OCI-M2 (cell line): ENCODE measurements around the gene NSMCE1.

Source experiments
- DNase-seq: peaks from one replicate; lab custom pipeline; 2025; ENCODE audit not compliant: unreplicated experiment; lab: John Stamatoyannopoulos, UW

Gene NSMCE1, protein sequence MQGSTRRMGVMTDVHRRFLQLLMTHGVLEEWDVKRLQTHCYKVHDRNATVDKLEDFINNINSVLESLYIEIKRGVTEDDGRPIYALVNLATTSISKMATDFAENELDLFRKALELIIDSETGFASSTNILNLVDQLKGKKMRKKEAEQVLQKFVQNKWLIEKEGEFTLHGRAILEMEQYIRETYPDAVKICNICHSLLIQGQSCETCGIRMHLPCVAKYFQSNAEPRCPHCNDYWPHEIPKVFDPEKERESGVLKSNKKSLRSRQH

DNA sequence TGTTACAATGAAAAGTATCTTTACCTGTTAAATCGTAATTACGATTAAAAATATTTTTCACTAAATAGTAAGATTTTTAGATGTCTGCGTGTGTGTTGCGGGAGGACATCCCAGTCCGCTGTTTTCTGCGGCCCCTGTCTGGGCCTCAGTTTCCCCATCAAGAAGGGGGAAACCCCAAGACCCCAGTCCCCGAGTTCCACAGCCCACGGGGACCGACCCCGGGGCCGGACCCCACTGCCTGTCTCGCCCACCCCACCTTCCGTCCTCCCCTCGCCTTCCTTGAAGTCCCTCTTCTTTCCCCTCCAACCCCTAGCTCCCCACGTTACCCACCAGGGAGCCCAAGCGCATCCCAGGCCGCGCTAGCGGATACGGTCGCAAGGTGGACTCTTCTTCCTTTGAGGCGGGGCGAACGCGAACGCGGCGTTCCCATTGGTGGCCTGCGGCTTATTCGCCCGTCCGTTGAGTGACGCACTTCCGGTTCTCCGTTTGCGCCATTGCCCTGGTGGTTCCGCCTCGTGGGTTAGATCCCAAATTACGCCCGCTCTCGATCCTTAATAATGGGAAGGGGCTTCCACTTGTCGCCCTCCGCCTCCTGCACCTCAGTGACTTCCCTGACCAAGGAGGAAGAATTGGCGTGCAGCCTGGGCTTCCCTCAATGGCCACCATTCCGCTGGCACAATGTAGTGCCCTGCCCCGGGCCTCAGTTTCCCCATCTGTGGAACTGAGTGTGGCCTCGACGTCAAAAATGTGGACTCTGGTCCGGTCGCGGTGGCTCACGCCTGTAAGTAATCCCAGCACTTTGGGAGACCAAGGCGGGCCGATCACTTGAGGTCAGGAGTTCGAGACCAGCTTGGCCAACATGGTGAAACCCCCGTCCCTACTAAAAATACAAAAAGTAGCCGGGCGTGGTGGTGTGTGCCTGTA, at the start of gene NSMCE1:
NSMCE1 (minus strand) TSS at position 397 of the 924 bp plus-strand sequence. CDS start 11,202 bp downstream, outside the sequence.
- peak; percentile 45 for DNase-seq

DNA sequence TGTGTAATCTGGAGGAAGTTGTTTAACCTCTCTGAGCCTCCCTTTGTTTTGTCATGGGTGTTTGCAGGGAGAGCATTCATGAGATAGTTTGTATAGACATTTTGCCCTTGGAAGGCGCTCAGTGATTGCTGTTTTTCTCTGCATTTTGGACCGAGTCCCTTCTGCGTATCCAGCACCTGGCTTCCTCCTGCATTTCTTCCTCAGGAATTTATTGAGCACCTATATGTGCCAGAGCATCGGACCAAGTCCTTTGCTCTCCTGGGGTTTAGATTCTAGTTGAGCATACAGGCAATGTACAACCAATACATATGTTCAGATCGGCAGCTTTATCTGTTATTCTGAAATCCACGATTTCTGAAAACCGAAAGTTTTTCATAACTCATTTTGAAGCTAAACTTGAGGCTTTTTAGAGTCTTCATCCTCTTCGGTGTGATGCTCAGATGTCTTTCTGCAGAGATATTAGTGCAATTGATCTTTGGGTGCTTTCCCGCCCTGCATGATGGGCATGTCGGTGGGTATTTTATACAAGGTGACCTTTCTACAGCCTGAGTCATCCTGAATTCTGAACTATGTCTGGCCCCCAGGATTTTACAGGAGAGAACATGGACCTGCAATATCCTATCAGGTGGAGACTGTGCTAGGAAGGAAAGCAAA, 49.3 kb upstream of the NSMCE1 start:
- DNase-seq = no peak

DNA sequence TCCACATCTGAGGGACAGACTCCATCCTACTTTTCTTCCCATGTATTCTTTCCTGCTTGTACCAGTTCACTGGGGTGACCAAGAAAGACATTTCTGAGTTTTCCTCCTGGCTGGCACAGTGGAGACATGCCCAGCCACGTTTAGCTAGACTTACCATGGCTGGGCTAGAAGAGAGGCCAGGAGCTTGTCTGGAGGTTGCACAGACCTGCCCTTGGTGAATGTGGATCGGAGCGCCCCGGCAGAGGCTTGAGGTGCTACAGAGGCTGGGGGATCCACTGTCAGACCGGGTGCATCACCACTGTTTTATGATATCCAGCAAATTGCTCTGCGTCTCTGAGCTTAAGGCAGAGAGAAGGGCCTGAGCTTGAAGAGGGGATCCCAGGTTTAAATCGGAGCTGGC, 48.7 kb upstream of the NSMCE1 start:
- no peak for DNase-seq

DNA sequence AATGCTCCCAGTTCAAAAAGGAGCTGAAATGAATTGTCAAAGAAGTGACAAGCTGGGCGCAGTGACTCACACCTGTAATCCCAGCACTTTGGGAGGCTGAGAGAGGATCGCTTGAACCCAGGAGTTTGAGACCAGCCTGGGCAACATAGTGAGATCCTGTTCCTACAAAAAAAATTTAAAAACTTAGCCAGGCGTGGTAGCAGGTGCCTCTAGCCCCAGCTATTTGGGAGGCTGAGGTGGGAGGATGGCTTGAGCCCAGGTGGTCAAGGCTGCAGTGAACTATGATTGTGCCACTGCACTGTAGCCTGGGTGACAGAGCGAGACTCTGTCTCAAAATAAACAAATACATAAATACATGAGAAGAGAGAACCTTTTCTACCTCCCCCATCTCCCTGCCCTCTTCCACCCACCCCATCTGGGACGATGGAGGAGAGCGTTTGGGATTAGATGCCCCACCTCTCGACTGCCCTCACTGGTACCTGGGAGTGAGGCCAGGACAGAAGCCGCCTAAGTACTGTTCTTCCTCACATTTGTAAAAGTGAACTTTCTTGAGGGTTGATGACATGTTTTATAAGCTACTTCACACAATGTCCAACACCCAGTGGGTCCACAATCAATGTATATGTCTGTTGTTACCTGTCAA, 47.6 kb upstream of the NSMCE1 start:
- DNase-seq = no peak

DNA sequence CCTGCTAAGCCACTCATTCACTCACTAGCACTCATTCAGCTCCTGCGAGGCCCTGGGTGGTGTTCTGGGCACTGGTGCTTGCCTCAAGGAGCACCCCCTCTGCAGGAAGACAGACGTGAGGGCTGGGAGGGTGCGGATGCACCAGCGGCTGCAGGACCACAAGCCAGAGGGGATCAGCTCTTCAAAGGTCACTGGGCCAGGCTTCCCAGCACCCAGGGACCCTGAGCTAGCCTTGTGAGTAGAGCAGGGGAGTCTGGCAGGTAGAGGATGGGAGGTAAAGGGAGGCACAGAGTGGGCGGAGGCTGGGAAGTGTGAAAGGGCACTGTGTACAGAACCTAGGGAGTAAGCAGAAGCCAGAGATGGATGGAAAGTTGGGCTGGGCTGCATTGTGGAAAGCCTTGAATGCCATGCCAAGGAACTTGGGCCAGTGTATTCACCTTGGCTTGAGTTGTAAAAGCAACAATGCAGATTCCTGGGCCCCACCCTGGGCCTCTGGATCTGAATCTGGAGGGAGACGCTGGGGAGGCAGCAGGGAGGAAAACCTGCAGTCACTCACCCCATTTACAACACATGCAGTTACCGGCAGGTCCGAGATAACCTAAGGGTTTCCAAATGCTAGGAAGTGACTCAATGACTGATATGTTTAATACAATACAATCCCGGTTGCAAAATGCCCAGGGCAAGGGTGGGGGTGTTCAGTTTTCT, 46.9 kb upstream of the NSMCE1 start:
- no peak for DNase-seq

DNA sequence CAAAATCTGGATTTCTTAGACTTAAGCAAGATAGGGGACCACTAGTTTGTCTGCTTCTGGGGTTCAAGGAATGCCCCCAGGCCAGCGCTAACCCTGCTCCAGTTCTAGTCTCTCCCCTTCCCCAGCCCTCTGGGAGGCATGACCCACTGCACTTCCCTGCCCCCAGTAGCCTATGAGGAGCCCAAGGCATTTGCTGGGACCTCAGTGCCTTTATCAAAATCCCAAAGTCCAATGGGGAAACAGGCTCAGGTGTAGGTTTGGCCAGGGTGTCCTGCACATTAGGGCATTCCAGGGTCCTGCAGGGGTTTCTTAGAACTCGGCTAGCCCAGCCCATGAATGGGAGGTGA, 46.4 kb upstream of the NSMCE1 start:
- no peak for DNase-seq

DNA sequence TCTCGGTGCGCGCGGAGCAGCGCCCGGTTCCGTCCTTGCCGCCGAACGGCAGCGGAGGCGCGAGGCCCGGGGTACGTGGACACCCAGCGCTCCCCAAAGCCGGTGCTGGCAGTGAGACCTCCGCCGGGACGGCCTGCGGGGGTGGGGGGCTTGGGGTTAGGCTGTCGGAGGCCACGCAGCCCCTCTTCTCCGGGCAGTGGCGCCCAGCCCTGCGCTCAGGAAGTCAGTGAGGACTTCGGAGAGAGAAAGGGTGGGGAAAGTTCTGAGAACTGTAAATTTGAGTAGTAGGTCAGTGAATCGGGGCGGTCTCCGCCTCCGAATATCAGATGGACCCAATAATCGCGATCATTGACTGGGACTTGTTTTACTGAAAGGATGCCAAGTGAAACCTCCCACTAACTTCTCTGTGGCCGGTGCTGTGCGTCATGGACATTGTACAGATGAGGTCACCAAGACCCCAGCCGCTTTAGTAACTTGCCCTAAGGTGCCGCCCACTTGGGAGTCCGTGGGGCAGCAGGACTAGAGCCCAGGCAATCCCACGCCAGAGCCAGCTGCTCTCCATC, 45.7 kb upstream of the NSMCE1 start:
- DNase-seq = no peak

DNA sequence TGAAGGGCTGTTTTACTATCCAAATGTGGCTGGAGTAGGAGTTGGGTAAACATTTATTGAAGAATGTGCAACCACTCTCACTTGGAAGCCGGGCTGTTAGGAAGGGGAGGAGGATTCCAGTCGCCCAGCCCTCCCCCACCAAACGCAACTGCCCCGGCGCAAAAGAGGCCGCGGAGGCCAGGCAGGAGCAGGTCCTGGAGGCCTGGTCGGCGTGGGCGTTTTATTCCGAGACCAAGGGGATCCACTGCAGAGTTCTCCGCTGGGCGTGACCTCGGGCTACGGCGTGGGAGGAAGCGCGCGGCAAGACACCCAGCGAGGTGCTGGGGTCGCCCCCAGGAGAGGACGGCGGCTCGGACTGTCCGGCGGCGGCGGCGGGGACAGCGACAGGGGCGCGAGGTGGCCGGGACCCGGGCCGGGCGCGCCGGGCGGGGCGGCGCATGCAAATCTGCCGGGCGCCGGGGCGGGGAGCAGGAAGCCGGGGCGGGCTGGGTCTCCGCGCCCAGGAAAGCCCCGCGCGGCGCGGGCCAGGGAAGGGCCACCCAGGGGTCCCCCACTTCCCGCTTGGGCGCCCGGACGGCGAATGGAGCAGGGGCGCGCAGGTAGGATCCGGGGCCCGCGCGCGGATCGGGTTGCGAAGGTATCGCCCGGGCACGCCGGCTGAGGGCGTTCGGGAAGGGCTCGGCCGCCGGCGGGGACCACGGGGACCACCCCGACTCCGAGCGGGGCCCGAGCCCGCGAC, 45.0 kb upstream of the NSMCE1 start, which contains the start of gene IL4R:
IL4R (plus strand) TSS at position 553 of the 739 bp plus-strand sequence. CDS start 26,230 bp downstream, outside the sequence.
- DNase-seq = no peak

DNA sequence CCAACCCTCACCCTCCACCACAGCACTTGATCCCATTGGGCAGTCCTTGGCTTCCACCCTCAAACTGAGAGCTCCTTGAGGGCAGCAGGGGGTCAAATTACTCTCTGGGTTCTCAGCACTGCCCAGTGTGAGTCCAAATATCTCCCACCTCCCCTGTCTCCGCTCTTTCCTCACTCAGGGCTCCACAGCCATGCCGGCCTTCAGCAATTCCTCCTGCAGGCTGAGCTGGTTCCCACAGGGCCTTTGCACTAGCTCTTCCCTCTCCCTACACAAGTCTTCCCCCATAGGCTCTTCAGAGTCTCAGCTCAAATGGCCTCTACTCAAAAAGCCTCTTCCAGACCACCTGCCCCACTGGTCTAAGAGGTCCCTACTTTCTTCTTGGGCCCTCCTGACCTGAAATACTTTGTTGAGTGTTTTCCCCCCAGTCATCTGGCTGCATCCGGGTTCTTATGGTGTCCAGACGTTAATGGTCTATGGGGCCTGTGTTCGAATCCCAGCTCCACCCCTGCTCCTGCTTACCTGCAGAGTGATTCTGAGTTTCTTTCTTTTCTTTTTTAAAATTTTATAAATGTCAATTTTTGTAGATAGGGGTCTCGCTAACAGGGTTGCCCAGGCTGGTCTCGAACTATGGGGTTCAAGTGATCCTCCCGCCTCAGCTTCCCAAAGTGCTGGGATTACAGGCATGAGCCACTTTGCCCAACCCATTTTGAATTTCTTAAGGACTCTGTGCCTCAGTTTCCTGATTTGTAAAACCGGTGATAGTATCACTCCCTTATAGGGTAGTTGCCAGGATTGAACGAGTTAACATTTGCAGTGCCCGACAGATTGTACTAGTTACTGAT, 44.2 kb upstream of the NSMCE1 start:
- no peak for DNase-seq

DNA sequence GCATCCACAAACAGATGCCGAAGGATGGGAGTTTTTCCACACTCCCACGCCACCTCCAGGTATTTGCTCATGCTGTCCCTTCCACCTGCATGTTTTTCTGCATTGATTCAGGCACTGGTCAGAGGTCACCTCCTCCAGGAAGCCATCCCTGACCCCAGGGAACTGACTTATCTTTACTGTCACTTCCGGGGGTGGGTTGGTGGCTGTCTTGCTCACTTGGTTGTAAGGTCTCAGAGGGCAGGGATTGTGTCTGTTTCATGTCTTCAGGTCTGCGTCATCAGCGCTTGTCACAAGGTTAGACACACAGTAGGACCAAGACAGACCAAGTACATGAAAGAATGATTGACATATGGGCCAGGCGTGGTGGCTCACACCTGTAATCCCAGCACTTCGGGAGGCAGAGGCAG, 43.3 kb upstream of the NSMCE1 start:
- DNase-seq = no peak

DNA sequence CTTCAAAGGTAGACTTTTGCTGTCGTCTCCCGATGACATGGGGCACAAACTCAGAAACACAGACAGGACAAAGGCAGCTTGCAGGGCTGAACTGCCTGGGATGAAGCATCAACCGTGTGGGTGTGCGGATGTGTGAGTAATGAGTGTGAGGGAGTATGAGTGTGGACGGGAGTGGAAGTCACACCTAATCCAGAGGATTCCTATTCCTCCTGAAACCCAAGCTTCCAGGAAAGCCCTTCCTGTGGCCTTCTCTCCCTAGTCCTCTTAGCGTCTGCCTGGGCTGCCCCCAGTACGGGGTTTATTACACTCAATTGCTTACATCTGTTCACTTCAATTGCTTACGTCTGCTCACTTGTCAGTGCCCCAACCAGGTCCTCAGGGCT, 42.9 kb upstream of the NSMCE1 start:
- DNase-seq = no peak

DNA sequence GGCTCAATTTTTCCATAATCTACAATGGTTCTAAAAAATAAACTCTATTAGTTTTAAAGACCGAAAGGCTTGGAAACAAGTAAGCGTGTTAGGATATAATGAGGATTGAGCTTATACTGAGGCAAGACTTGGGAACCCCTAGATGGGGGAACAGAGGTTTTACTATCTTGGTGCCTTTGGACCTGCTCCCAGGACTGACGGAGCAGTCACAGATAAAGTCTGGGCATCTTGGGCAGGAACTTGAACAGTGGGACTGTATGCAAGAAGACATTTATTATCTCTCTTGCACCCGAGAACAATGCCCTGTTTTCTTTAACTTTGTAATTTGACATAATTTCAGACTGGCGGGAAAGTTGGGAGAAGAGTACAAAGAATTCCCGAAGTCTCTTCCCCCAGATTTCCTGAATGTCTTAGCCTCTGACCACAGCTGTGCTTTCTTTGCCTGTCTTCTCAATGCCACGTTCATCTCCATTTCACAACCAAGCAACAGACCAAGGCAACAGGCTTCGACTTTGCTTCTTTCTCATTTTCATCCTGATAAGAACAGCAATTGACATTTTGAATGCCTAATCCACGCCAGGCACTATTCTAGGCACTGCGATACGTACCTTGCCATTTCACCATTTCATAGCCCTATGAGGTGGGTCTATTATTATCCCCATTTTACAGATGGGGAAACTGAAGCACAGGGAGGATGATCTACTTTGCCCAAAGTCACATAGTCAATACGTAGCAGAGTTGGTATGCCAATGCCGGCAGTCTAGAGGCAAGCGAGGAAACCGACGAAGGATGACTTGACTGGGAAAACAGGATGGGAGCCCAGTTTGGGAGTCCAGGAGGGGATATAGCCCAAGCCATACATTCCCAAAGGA, 42.2 kb upstream of the NSMCE1 start:
- DNase-seq = no peak

DNA sequence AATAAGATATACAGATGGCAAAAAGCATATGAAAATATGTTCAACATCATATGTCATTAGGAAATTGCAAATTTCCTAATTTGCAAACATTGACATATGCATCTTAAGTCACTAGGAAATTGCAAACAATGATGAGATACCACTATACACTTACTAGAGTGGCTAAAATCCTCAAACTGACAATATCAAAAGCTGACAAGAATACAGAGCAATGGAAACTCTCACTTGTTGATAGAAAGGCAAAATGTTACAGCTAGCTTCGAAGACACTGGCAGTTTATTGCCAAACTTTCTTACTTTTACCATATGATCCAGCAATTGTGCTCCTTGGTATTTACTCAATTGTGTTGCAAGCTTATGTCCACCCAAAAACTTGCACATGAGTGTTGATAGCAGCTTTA, 40.2 kb upstream of the NSMCE1 start:
- DNase-seq = no peak

DNA sequence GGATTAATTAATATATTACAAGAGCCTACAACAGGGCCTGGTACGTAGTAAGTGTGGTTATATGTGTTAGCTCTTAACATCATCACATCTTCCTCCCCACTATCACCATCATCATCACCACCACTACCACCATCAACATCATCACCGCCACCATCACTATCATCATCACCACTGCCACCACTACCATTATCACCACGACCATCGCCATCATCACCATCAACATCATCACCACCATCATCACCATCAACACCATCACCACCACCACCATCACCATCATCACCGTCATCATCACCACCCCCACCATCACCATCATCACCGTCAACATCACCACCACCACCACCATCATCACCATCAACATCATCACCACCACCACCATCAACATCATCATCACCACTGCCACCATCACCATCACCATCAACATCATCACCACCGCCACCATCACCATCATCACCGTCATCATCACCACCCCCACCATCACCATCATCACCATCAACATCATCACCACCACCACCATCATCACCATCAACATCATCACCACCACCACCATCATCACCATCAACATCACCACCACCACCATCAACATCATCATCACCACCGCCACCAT, 37.4 kb upstream of the NSMCE1 start:
- DNase-seq = no peak

DNA sequence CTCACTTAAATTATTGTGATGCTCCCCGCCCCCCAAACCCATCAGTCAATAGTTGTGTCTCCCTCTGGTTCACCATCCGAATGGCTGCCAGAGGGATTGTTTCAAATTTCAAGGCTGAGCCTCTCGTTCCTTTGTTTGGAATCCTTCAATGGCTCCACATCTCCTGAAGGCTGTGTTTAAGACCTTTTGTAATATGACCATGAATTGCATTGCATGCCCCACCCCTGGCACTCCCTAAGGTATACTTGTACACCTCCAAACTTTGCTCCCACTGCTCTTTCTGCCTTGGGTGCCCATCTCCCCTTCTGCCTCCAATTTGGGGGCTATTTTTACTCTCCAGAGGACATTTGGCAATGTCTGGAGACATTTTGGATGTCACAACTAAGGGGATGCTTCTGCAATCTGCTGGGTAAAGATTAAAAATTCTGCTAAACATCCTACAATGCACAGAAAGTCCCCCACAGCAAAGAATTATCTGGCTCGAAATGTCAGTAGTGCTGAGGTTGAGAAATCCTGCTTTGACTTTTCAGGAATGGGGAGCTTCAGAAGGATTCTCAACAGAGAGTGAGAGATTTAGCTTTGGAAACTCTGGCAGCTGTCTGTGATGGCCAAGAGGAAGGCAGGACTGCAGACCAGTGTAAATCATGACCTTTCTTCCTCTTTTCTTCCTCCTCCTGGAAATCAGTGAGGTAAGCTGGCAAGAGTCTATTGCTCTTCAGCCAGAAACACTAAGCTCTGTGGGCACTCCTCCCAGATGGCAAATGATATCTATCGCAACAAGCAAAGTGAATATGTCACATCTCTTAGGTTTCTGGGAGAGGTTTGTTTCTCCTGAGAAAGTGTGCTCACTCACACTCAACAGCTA, 36.5 kb upstream of the NSMCE1 start:
- no peak for DNase-seq

DNA sequence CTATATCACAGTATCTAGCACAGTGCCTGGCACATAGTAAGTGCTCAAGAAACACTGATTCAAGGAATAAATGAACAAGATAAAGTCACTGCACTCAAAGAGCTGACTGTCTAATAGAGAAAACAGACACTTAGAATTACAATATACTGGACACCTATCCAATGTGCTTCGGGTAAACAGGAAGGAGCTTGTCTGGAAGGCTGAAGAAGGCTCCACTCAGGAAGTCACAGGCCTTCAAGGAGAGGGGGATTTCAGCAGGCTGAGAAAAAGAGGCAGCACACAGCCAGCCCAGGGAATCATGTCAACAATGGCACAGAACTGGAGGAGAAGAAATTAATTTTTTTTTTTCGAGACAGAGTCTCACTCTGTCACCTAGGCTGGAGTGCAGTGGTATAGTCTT, 35.5 kb upstream of the NSMCE1 start:
- no peak for DNase-seq
